GM12891 (cell line): ENCODE data around the gene MUC5AC.

Experiments used
- POLR2A ChIP-seq: IDR thresholded peaks from 2 replicates; pipeline ENCODE4 v1.6.1; 2011; ENCODE audit warnings: low read depth, low read length, control low read depth
- POLR2AphosphoS5 ChIP-seq: IDR thresholded peaks from 2 replicates; pipeline ENCODE4 v1.6.1; 2011; ENCODE audit warnings: low read depth, low read length, control low read depth
- SPI1 ChIP-seq: IDR thresholded peaks from 2 replicates; pipeline ENCODE4 v1.6.1; 2011; ENCODE audit warnings: low read depth, low read length, control low read depth
- TAF1 ChIP-seq: IDR thresholded peaks from 2 replicates; pipeline ENCODE4 v1.6.1; 2011; ENCODE audit warnings: low read depth, low read length, control low read depth

- TF ChIP-seq POLR2A (no peak), TAF1 (no peak), POLR2AphosphoS5 (no peak), SPI1 (no peak)
Observed at GRCh38 chr11:1203505-1204271, 45.9 kb downstream of the MUC5AC start.
